ENCODE data around the gene FXYD4. TPM values are rescaled to one million over a fixed set of nuclear protein-coding genes. Genes with fewer than 3 reads are reported as not detected.
"Not testable (repeated sequence)": the region's sequence is repeated elsewhere in the genome, so short reads cannot be mapped to it uniquely, and the experiment has no call there.

FXYD4 gene
- total and polyA plus RNA-seq, 2 experiments from 2014 or later = not detected

GRCh38 chr10:43327171-43327570 lies 44.3 kb upstream of the FXYD4 start:
- Histone ChIP-seq H3K4me3 (no peak overlapping the region), H4K20me1 (ENCODE audit: insufficient read depth) (no peaks in the 10 kb centered on the region), H3K27me3 (replicated peaks; ENCODE audit: insufficient read depth) (peaks cover 14% of the 10 kb centered on the region), H3K9me2 (ENCODE audit: insufficient read depth) (no peaks in the 10 kb centered on the region), H3K9ac (no peak overlapping the region), H3K27ac (no peak overlapping the region), H3K36me3 (ENCODE audit: low read depth) (no peaks in the 10 kb centered on the region), H3K4me2 (ENCODE audit: unreplicated experiment) (no peak overlapping the region), H2AFZ (no peak overlapping the region), H3F3A (ENCODE audit: insufficient read depth) (no peaks in the 10 kb centered on the region), H3K79me2 (ENCODE audit: insufficient read depth) (no peaks in the 10 kb centered on the region), H3K4me1 (ENCODE audit: insufficient read depth) (no peaks in the 10 kb centered on the region), H3K9me3 (ENCODE audit: low read depth) (no peaks in the 10 kb centered on the region)
- TF ChIP-seq EZH2phosphoT487 (IDR thresholded peaks at IDR 0.05; ENCODE audit: insufficient read depth, low read depth) = no peak
- no peak for TF ChIP-seq EZH2 (IDR thresholded peaks at IDR 0.05; ENCODE audit: insufficient read depth, poor library complexity, severe bottlenecking)
- DNase-seq = no peak
- WGBS, 2 experiments (ENCODE audit: low coverage in 1 of 2, low lambda C conversion rate in 2 of 2, missing lambda C conversion rate in 2 of 2) = 21 to 26% methylated on average over 2 of the region's 2 CpGs
- in situ Hi-C loops (cut with MboI) = no loop called here

GRCh38 chr10:43327986-43328385 lies 43.5 kb upstream of the FXYD4 start:
- H3K27me3 ChIP-seq (replicated peaks; ENCODE audit: insufficient read depth) = peaks cover 14% of the 10 kb centered on the region

GRCh38 chr10:43328810-43329209 lies 42.6 kb upstream of the FXYD4 start:
- H2AFZ ChIP-seq; H3K4me1 ChIP-seq (ENCODE audit: insufficient read depth); H3K4me3 ChIP-seq; H3K9me2 ChIP-seq (ENCODE audit: insufficient read depth); H3K9ac ChIP-seq; H4K20me1 ChIP-seq (ENCODE audit: insufficient read depth); H3K79me2 ChIP-seq (ENCODE audit: insufficient read depth); H3K36me3 ChIP-seq (ENCODE audit: low read depth); H3F3A ChIP-seq (ENCODE audit: insufficient read depth); H3K9me3 ChIP-seq (ENCODE audit: low read depth); H3K4me2 ChIP-seq (ENCODE audit: unreplicated experiment); H3K27ac ChIP-seq; DNase-seq; in situ Hi-C loops (cut with MboI): not testable (repeated sequence)
- 88 to 89% methylated on average over 17 to 18 of the region's 18 CpGs for WGBS, 2 experiments (ENCODE audit: low coverage in 1 of 2, low lambda C conversion rate in 2 of 2, missing lambda C conversion rate in 2 of 2)
- peaks cover 14% of the 10 kb centered on the region for H3K27me3 ChIP-seq (replicated peaks; ENCODE audit: insufficient read depth)

More at GRCh38 chr10:43327986-43328385, 43.5 kb upstream of the FXYD4 start:
- TF ChIP-seq EZH2 (IDR thresholded peaks at IDR 0.05; ENCODE audit: insufficient read depth, poor library complexity, severe bottlenecking) = no peak
- no peak for TF ChIP-seq EZH2phosphoT487 (IDR thresholded peaks at IDR 0.05; ENCODE audit: insufficient read depth, low read depth)
- H3F3A ChIP-seq (ENCODE audit: insufficient read depth) = no peaks in the 10 kb centered on the region
- H3K27ac ChIP-seq = no peak overlapping the region
- no peaks in the 10 kb centered on the region for H3K36me3 ChIP-seq (ENCODE audit: low read depth)
- H3K9ac ChIP-seq = no peak overlapping the region
- no peak for DNase-seq
- H3K9me3 ChIP-seq (ENCODE audit: low read depth) = no peaks in the 10 kb centered on the region
- in situ Hi-C loops (cut with MboI) = no loop called here
- no peaks in the 10 kb centered on the region for H4K20me1 ChIP-seq (ENCODE audit: insufficient read depth)
- H3K4me1 ChIP-seq (ENCODE audit: insufficient read depth) = no peaks in the 10 kb centered on the region
- H3K4me3 ChIP-seq = no peak overlapping the region
- H3K9me2 ChIP-seq (ENCODE audit: insufficient read depth) = no peaks in the 10 kb centered on the region
- no peak overlapping the region for H2AFZ ChIP-seq
- H3K4me2 ChIP-seq (ENCODE audit: unreplicated experiment) = no peak overlapping the region
- no peaks in the 10 kb centered on the region for H3K79me2 ChIP-seq (ENCODE audit: insufficient read depth)
- 55 to 57% methylated on average over 5 of the region's 5 CpGs for WGBS, 2 experiments (ENCODE audit: low coverage in 1 of 2, low lambda C conversion rate in 2 of 2, missing lambda C conversion rate in 2 of 2)

- H3K9me2 ChIP-seq (ENCODE audit: insufficient read depth); H3K79me2 ChIP-seq (ENCODE audit: insufficient read depth); H4K20me1 ChIP-seq (ENCODE audit: insufficient read depth); H3F3A ChIP-seq (ENCODE audit: insufficient read depth); H3K27ac ChIP-seq; H3K4me2 ChIP-seq (ENCODE audit: unreplicated experiment); H3K9me3 ChIP-seq (ENCODE audit: low read depth); H3K9ac ChIP-seq; in situ Hi-C loops (cut with MboI); H3K36me3 ChIP-seq (ENCODE audit: low read depth); H3K4me1 ChIP-seq (ENCODE audit: insufficient read depth); H3K4me3 ChIP-seq; DNase-seq; H2AFZ ChIP-seq: not testable (repeated sequence)
- H3K27me3 ChIP-seq (replicated peaks; ENCODE audit: insufficient read depth) = peaks cover 14% of the 10 kb centered on the region
- WGBS, 2 experiments (ENCODE audit: low coverage in 1 of 2, low lambda C conversion rate in 2 of 2, missing lambda C conversion rate in 2 of 2) = 77 to 82% methylated on average over 11 to 40 of the region's 40 CpGs
Observed at GRCh38 chr10:43329246-43329885, 42.1 kb upstream of the FXYD4 start.

GRCh38 chr10:43330049-43330823 lies 41.2 kb upstream of the FXYD4 start:
- H3K9ac ChIP-seq; DNase-seq; H3K27ac ChIP-seq; H3K4me3 ChIP-seq; H2AFZ ChIP-seq; H3K9me3 ChIP-seq (ENCODE audit: low read depth); H3K4me2 ChIP-seq (ENCODE audit: unreplicated experiment); H3F3A ChIP-seq (ENCODE audit: insufficient read depth); H3K79me2 ChIP-seq (ENCODE audit: insufficient read depth); in situ Hi-C loops (cut with MboI); H4K20me1 ChIP-seq (ENCODE audit: insufficient read depth); H3K9me2 ChIP-seq (ENCODE audit: insufficient read depth); H3K4me1 ChIP-seq (ENCODE audit: insufficient read depth); H3K36me3 ChIP-seq (ENCODE audit: low read depth): not testable (repeated sequence)
- WGBS, 2 experiments (ENCODE audit: low coverage in 1 of 2, low lambda C conversion rate in 2 of 2, missing lambda C conversion rate in 2 of 2) = 29 to 31% methylated on average over 7 of the region's 11 CpGs
- H3K27me3 ChIP-seq (replicated peaks; ENCODE audit: insufficient read depth) = peaks cover 14% of the 10 kb centered on the region

GRCh38 chr10:43330824-43331127 lies 40.7 kb upstream of the FXYD4 start:
- not testable (repeated sequence) for H3K9me2 ChIP-seq (ENCODE audit: insufficient read depth)
- 73 to 81% methylated on average over 4 of the region's 4 CpGs for WGBS, 2 experiments (ENCODE audit: low coverage in 1 of 2, low lambda C conversion rate in 2 of 2, missing lambda C conversion rate in 2 of 2)

More at GRCh38 chr10:43330824-43331127, 40.7 kb upstream of the FXYD4 start:
- DNase-seq; H4K20me1 ChIP-seq (ENCODE audit: insufficient read depth); in situ Hi-C loops (cut with MboI); H3K4me2 ChIP-seq (ENCODE audit: unreplicated experiment); H3F3A ChIP-seq (ENCODE audit: insufficient read depth); H3K79me2 ChIP-seq (ENCODE audit: insufficient read depth); H3K36me3 ChIP-seq (ENCODE audit: low read depth); H3K4me1 ChIP-seq (ENCODE audit: insufficient read depth); H3K9me3 ChIP-seq (ENCODE audit: low read depth); H3K9ac ChIP-seq; H3K27ac ChIP-seq; H3K4me3 ChIP-seq; H2AFZ ChIP-seq: not testable (repeated sequence)
- peaks cover 17% of the 10 kb centered on the region for H3K27me3 ChIP-seq (replicated peaks; ENCODE audit: insufficient read depth)

Data from GM23248 (cell line).